HG03139 (cell line): ENCODE data around the gene CISH.

Experiments
- ATAC-seq: cut with Tn5 transposase; IDR thresholded peaks from one replicate; pipeline ENCODE4 v1.9.1; 2021; ENCODE audit not compliant: unreplicated experiment

CISH gene

DNA sequence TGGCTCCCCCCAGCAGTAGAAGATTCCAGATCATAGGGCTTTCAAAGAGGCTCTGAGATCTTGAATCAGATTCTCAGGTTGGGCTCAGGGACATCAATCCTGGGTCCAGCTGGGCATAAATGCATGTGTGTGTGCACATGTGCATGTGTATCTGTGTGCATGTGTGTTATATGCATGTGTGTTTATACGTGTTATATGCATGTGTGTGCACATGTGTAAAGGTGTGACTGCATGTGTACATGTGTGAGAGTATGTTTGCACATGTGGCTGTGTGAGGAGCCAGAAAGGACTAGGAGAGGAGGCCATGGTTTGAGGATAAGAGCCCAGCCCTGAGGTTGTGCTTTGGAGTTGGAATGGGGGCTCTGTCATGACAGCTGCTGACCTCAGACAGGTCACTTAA is 3.6 kb upstream of the CISH start:
- ATAC-seq = no peak

- ATAC-seq = no peak
Measured at GRCh38 chr3:50612970-50613846, 1.6 kb upstream of the CISH start.

DNA sequence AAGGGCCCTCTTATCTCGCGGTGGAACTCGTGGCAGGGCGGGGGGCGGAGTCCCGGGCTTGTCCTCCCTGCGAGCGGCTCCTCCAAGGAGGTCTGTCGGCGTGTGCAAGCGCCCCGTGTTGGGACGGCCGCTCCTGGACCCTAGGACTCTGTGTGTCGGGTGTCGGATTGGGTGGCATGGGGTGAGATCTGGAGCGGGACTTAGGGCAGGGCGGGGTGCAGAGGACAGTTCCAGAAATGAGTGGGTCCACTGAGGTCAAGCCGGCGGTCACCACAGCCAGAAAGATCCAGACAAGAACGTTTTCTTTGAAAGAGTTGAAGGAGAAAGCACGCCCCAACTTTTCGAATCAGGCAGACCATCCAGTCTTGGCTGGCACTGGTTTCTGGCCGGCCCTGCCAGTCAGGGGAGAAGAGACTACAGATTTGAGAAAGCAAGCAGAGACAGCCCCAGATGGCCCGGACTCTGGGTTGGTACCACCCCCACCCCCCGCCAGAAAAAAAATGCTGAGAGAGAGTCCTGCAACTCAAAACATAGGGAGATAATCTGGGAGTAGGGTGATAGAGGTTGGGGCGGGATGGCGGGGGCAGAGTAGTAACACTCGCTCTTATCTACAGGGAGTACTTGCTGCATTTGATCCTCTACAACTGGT is 784 bp upstream of the CISH start:
- no peak for ATAC-seq

GRCh38 chr3:50610992-50611463 is 546 bp downstream of the CISH start:
- ATAC-seq = no peak

GRCh38 chr3:50610181-50610971 is 1.2 kb downstream of the CISH start:
- no peak for ATAC-seq

DNA sequence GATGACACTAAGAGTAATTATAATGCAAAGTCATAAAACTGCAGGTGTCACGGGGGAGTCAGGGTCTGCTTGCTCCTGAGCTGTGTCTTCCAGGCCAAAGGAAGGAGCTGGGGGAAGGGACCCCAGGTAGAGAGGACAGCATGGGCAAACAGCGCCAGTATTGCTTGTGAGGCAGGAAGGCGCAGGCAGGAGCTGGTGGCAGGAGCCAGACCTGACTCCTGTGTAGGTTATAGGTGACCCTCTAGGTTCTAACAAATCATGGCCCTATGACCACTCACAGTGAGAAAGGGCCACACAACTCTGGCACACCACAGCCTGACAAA is 1.9 kb downstream of the CISH start:
- ATAC-seq = no peak

DNA sequence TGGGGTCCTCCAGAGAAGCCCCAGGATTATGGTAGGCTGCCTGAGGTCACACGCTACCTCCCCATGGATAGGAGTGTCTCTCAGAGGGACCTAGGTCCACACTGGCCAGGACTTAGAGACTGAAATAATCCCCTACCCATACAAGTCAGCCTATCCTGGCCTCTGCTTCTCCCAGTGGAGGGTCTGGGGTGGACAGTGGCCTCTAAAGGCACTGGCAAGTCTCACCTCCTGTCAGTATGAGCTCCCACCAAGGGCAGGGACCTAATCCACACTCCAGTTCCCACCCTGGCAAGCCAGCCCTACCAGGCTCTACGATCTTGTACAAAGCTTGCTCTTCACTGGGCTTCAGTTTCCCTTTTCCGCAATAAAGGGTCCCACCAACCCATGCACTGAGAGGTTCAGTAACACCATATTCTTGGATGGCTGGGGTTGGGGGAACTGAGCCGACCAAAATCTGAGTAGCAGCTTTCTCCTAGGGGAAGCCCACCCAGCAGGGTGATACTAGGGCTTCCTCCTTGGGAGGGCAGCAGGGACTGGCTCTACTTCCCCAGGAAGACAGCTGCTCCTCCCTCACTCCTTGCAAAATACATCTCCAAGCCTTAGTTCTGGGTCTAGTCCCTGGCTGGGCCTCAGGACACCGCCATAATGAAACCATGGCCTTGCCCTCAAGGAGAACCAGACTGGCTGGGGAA is 2.4 kb downstream of the CISH start:
- no peak for ATAC-seq

- ATAC-seq = no peak
Measured at GRCh38 chr3:50608278-50608677, 3.3 kb downstream of the CISH start.

DNA sequence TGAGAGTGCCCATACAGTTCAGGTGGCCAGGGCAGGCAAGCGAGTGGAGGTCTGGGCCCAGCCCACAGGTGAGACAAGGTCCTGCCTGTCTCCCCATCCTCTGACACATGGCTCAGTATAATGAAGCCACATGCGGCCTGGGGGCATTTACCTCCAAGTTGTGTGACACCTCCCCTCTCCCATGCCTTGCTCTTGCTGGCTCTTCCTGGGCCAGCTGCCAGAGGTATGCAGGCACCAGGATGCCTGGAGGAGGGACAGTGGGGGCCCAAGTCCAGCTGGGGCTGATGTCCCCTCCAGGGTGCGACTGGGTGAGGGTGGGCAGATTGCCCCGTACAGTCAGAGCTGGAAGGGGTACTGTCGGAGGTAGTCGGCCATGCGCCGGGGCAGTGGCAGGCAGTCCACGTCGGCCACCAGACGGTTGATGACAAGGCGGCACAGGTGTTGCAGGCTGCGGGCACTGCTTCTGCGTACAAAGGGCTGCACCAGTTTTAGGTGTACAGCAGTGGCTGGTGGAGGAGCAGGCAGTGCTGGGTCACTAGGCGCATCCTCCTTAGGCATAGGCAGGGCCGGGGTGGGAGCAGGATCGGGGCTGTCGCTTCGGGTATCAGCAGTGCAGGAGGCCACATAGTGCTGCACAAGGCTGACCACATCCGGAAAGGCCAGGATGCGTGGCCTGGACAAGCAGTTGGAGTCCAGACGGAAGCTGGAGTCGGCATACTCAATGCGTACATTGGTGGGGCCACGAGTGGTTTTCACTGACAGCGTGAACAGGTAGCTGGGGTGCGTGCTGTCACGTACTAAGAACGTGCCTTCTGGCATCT is 4.1 kb downstream of the CISH start:
- ATAC-seq = no peak

DNA sequence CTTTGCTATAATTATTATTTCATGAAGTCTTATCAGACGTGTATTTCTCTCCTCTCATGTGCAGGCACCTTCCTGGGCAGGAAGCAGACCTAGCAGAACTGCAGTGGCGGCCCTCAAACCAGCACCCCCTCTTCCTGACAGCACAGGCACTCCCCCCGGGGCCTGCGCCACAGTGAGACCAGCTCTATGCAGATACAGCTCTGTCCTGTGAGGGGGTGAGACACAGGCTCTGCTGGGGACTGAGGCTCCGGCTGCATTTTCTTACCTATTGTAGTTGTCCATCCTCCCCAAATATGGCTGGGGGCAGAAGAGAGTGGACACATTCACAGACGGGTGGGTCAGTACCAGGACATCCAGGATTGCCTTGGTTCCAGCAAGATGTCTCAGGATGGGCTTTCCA is 5.0 kb downstream of the CISH start:
- no peak for ATAC-seq

- no peak for ATAC-seq
Measured at GRCh38 chr3:50605901-50606326, 5.7 kb downstream of the CISH start.

DNA sequence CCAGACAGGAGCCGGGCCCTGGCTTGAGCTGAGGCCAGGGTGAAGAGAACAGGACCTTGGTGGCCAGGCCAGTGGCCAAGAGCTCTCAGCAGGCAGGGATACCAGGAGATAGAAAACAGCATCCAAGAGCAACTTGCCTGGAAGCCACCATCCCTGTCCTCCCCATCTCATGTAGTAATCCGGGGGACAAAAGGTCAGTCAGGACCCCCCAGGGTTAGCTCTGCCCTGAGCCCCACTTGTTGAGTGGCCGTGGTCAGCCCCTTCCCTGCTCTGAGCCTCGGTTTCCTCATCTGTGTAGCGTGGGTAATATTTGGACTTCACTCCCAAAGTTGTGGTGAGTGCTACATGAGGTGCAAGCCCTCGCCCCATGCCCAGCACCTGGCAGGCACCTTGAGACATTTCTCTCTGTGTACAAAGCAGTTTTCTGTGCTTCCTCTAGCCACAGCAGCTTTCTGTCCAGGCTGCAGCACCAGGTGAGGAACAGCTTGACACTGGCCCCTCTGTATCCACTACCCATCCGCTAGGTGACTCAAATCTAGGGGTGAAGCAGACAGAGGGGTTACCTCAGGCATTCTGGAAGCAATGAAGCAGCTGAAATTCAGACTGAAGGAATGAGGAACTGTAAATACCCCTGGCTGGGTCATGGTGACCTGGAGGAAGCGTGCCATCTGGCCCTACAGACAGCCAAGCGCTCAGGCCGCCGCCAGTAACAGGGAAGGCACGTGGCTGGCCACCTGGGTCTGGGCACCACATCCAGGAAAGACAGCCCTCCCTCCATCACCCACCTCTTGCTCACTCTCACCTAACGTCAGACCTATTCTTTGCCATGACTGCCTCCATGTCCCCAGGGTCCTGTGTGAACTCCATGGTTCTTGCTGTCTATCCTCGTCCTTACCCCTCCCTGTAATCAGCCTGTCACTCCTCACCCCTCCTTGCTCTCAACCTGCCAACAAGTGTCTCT is 6.7 kb downstream of the CISH start:
- no peak for ATAC-seq

GRCh38 chr3:50604110-50604621 is 7.4 kb downstream of the CISH start:
- no peak for ATAC-seq

GRCh38 chr3:50603261-50604109 is 8.1 kb downstream of the CISH start:
- no peak for ATAC-seq

- no peak for ATAC-seq
Measured at GRCh38 chr3:50602595-50603191, 8.9 kb downstream of the CISH start.

DNA sequence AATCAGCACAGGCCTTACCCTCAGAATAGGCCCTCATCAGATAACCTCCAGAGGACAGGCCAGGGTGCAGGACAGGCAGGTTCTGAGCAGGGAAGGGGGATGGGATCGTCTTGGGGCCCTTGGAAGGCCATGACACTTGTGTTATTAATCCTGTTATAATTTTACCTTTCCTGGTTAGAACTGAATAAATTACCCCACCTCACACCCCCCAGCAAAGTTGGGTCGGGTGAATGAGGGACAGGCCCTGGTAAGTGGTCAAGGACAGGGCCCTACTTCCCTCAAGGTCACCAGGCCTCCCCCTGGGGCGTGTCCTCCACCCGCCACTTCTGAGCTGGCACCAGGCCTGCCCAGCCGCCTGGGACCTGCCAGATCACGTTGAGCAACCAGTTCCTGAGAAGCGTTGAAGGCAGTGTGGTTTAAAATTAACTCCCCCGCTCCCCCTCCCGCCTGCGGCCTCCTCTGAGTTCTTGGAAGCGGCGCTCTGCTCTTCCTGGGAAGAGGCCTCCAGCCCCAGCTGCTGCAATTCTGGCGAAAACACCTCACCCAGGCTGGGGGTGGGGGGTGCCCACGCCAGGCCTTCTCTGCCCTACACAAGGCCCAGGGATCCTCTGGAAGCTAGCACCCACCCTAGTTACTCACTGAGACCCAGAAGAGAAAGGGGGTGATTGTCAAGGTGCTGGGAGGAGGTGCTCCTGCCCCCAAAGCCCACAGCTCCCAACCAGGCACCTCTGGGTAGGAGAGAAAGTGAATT is 10.6 kb downstream of the CISH start:
- ATAC-seq = no peak
